ENCODE measurements around the gene RXFP3.

GRCh38 chr5:33929925-33930690, 6.1 kb upstream of the RXFP3 start:
- TF ChIP-seq POLR2AphosphoS5 (IDR thresholded peaks at IDR 0.05): no peak
- no peak for TF ChIP-seq POLR2A (IDR thresholded peaks at IDR 0.05)
- TF ChIP-seq, protein P1, sequence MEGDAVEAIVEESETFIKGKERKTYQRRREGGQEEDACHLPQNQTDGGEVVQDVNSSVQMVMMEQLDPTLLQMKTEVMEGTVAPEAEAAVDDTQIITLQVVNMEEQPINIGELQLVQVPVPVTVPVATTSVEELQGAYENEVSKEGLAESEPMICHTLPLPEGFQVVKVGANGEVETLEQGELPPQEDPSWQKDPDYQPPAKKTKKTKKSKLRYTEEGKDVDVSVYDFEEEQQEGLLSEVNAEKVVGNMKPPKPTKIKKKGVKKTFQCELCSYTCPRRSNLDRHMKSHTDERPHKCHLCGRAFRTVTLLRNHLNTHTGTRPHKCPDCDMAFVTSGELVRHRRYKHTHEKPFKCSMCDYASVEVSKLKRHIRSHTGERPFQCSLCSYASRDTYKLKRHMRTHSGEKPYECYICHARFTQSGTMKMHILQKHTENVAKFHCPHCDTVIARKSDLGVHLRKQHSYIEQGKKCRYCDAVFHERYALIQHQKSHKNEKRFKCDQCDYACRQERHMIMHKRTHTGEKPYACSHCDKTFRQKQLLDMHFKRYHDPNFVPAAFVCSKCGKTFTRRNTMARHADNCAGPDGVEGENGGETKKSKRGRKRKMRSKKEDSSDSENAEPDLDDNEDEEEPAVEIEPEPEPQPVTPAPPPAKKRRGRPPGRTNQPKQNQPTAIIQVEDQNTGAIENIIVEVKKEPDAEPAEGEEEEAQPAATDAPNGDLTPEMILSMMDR (IDR thresholded peaks at IDR 0.05): no peak
- TF ChIP-seq EP300 (IDR thresholded peaks at IDR 0.05): no peak

Measured in gastroesophageal sphincter (tissue), 3 donors.